Measurements from ENCODE around the gene B3GLCT. TPM values are rescaled to one million over a fixed set of nuclear protein-coding genes. Genes with fewer than 3 reads are reported as not detected.

B3GLCT gene
- total RNA-seq, 1 experiment from 2014 or later, result 22.3 TPM

GRCh38 chr13:31221057-31221456, 21.3 kb downstream of the B3GLCT start:
- no peak for DNase-seq (ENCODE audit: low read depth in 1 of 2, low spot score in 2 of 2)
- Histone ChIP-seq H3K4me1 (replicated peaks) (no peaks in the 10 kb centered on the region), H3K36me3 (no peaks in the 10 kb centered on the region), H3K9me3 (replicated peaks) (no peaks in the 10 kb centered on the region; the same call in 1 of the 2 replicates), H3K4me3 (no peak overlapping the region), H3K27me3 (replicated peaks) (no peaks in the 10 kb centered on the region), H3K27ac (no peak overlapping the region)

- no peak overlapping the region for H3K27ac ChIP-seq
- no peaks in the 10 kb centered on the region; the same call in 1 of the 2 replicates for H3K9me3 ChIP-seq (replicated peaks)
- DNase-seq (ENCODE audit: low read depth in 1 of 2, low spot score in 2 of 2), result no peak
- H3K4me1 ChIP-seq (replicated peaks), result no peaks in the 10 kb centered on the region; the same call in 1 of the 2 replicates
- no peak overlapping the region for H3K4me3 ChIP-seq
- H3K36me3 ChIP-seq, result no peaks in the 10 kb centered on the region
- H3K27me3 ChIP-seq (replicated peaks), result no peaks in the 10 kb centered on the region
Observed at GRCh38 chr13:31223215-31223614, 23.4 kb downstream of the B3GLCT start.

- DNase-seq (ENCODE audit: low read depth in 1 of 2, low spot score in 2 of 2), result no peak
- H3K27ac ChIP-seq, result no peak overlapping the region
- H3K36me3 ChIP-seq, result no peaks in the 10 kb centered on the region
- no peak overlapping the region for H3K4me3 ChIP-seq
- no peaks in the 10 kb centered on the region for H3K27me3 ChIP-seq (replicated peaks)
- H3K4me1 ChIP-seq (replicated peaks), result no peaks in the 10 kb centered on the region; the same call in 1 of the 2 replicates
- no peaks in the 10 kb centered on the region; the same call in 1 of the 2 replicates for H3K9me3 ChIP-seq (replicated peaks)
Observed at GRCh38 chr13:31223640-31224039, 23.9 kb downstream of the B3GLCT start.

- no peaks in the 10 kb centered on the region; the same call in 1 of the 2 replicates for H3K9me3 ChIP-seq (replicated peaks)
- no peaks in the 10 kb centered on the region; the same call in 1 of the 2 replicates for H3K4me1 ChIP-seq (replicated peaks)
- no peaks in the 10 kb centered on the region for H3K36me3 ChIP-seq
- no peak for DNase-seq (ENCODE audit: low read depth in 1 of 2, low spot score in 2 of 2)
- H3K27me3 ChIP-seq (replicated peaks), result no peaks in the 10 kb centered on the region
- H3K4me3 ChIP-seq, result no peak overlapping the region
- H3K27ac ChIP-seq, result no peak overlapping the region
Observed at GRCh38 chr13:31224174-31224669, 24.4 kb downstream of the B3GLCT start.

- H3K27me3 ChIP-seq (replicated peaks), result no peaks in the 10 kb centered on the region
- no peak for DNase-seq (ENCODE audit: low read depth in 1 of 2, low spot score in 2 of 2)
- H3K4me1 ChIP-seq (replicated peaks), result no peaks in the 10 kb centered on the region; the same call in 1 of the 2 replicates
- H3K9me3 ChIP-seq (replicated peaks), result no peaks in the 10 kb centered on the region; the same call in 1 of the 2 replicates
- no peaks in the 10 kb centered on the region for H3K36me3 ChIP-seq
- no peak overlapping the region for H3K4me3 ChIP-seq
- no peak overlapping the region for H3K27ac ChIP-seq
Observed at GRCh38 chr13:31224963-31225559, 25.3 kb downstream of the B3GLCT start.

GRCh38 chr13:31225998-31226675, 26.4 kb downstream of the B3GLCT start:
- Histone ChIP-seq H3K4me1 (replicated peaks) (no peaks in the 10 kb centered on the region; the same call in 1 of the 2 replicates), H3K27ac (no peak overlapping the region), H3K4me3 (no peak overlapping the region), H3K36me3 (no peaks in the 10 kb centered on the region), H3K9me3 (replicated peaks) (no peaks in the 10 kb centered on the region; the same call in 1 of the 2 replicates), H3K27me3 (replicated peaks) (no peaks in the 10 kb centered on the region)
- DNase-seq (ENCODE audit: low read depth in 1 of 2, low spot score in 2 of 2), result no peak

GRCh38 chr13:31227063-31227462, 27.3 kb downstream of the B3GLCT start:
- Histone ChIP-seq H3K4me1 (replicated peaks) (no peaks in the 10 kb centered on the region; the same call in 1 of the 2 replicates), H3K4me3 (no peak overlapping the region), H3K27me3 (replicated peaks) (no peaks in the 10 kb centered on the region), H3K36me3 (no peaks in the 10 kb centered on the region), H3K9me3 (replicated peaks) (no peaks in the 10 kb centered on the region; the same call in 1 of the 2 replicates), H3K27ac (no peak overlapping the region)
- DNase-seq (ENCODE audit: low read depth in 1 of 2, low spot score in 2 of 2), result no peak

GRCh38 chr13:31227870-31228269, 28.1 kb downstream of the B3GLCT start:
- H3K27ac ChIP-seq, result no peak overlapping the region
- no peaks in the 10 kb centered on the region for H3K27me3 ChIP-seq (replicated peaks)
- H3K36me3 ChIP-seq, result no peaks in the 10 kb centered on the region
- H3K4me3 ChIP-seq, result no peak overlapping the region
- no peak for DNase-seq (ENCODE audit: low read depth in 1 of 2, low spot score in 2 of 2)
- H3K4me1 ChIP-seq (replicated peaks), result no peaks in the 10 kb centered on the region; the same call in 1 of the 2 replicates
- H3K9me3 ChIP-seq (replicated peaks), result no peaks in the 10 kb centered on the region

- DNase-seq (ENCODE audit: low read depth in 1 of 2, low spot score in 2 of 2), result no peak
Observed at GRCh38 chr13:31234729-31235128, 35.0 kb downstream of the B3GLCT start.

GRCh38 chr13:31236211-31236786, 36.5 kb downstream of the B3GLCT start:
- Histone ChIP-seq H3K27ac (no peak overlapping the region), H3K36me3 (no peaks in the 10 kb centered on the region), H3K4me1 (replicated peaks) (no peaks in the 10 kb centered on the region), H3K4me3 (no peak overlapping the region), H3K9me3 (replicated peaks) (no peaks in the 10 kb centered on the region), H3K27me3 (replicated peaks) (no peaks in the 10 kb centered on the region)
- no peak for DNase-seq (ENCODE audit: low read depth in 1 of 2, low spot score in 2 of 2)

More at GRCh38 chr13:31234729-31235128, 35.0 kb downstream of the B3GLCT start:
- Histone ChIP-seq H3K4me3 (no peak overlapping the region), H3K27me3 (replicated peaks) (no peaks in the 10 kb centered on the region), H3K27ac (no peak overlapping the region), H3K4me1 (replicated peaks) (no peaks in the 10 kb centered on the region), H3K9me3 (replicated peaks) (no peaks in the 10 kb centered on the region), H3K36me3 (no peaks in the 10 kb centered on the region)

- no peak overlapping the region for H3K4me3 ChIP-seq
- no peak for DNase-seq (ENCODE audit: low read depth in 1 of 2, low spot score in 2 of 2)
- H3K36me3 ChIP-seq, result no peaks in the 10 kb centered on the region
- H3K9me3 ChIP-seq (replicated peaks), result no peaks in the 10 kb centered on the region
- no peaks in the 10 kb centered on the region for H3K27me3 ChIP-seq (replicated peaks)
- H3K4me1 ChIP-seq (replicated peaks), result no peaks in the 10 kb centered on the region
- H3K27ac ChIP-seq, result no peak overlapping the region
Observed at GRCh38 chr13:31240921-31241320, 41.1 kb downstream of the B3GLCT start.

GRCh38 chr13:31242367-31242766, 42.6 kb downstream of the B3GLCT start:
- Histone ChIP-seq H3K4me1 (replicated peaks) (no peaks in the 10 kb centered on the region), H3K9me3 (replicated peaks) (no peaks in the 10 kb centered on the region), H3K27me3 (replicated peaks) (no peaks in the 10 kb centered on the region), H3K4me3 (no peak overlapping the region), H3K27ac (no peak overlapping the region), H3K36me3 (no peaks in the 10 kb centered on the region)
- no peak for DNase-seq (ENCODE audit: low read depth in 1 of 2, low spot score in 2 of 2)

GRCh38 chr13:31242916-31243315, 43.1 kb downstream of the B3GLCT start:
- H3K4me3 ChIP-seq, result no peak overlapping the region
- H3K27ac ChIP-seq, result no peak overlapping the region
- no peak for DNase-seq (ENCODE audit: low read depth in 1 of 2, low spot score in 2 of 2)

More at GRCh38 chr13:31242916-31243315, 43.1 kb downstream of the B3GLCT start:
- no peaks in the 10 kb centered on the region for H3K9me3 ChIP-seq (replicated peaks)
- H3K27me3 ChIP-seq (replicated peaks), result no peaks in the 10 kb centered on the region
- H3K36me3 ChIP-seq, result no peaks in the 10 kb centered on the region
- H3K4me1 ChIP-seq (replicated peaks), result no peaks in the 10 kb centered on the region
